Measurements from ENCODE around the gene OPRL1.

GRCh38 chr20:64116541-64117431 is 36.9 kb downstream of the OPRL1 start:
- TF ChIP-seq, protein P1, sequence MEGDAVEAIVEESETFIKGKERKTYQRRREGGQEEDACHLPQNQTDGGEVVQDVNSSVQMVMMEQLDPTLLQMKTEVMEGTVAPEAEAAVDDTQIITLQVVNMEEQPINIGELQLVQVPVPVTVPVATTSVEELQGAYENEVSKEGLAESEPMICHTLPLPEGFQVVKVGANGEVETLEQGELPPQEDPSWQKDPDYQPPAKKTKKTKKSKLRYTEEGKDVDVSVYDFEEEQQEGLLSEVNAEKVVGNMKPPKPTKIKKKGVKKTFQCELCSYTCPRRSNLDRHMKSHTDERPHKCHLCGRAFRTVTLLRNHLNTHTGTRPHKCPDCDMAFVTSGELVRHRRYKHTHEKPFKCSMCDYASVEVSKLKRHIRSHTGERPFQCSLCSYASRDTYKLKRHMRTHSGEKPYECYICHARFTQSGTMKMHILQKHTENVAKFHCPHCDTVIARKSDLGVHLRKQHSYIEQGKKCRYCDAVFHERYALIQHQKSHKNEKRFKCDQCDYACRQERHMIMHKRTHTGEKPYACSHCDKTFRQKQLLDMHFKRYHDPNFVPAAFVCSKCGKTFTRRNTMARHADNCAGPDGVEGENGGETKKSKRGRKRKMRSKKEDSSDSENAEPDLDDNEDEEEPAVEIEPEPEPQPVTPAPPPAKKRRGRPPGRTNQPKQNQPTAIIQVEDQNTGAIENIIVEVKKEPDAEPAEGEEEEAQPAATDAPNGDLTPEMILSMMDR (IDR thresholded peaks at IDR 0.05; ENCODE audit: insufficient read depth, low read length, poor library complexity, severe bottlenecking), result no peak
- no peak for TF ChIP-seq EZH2phosphoT487 (conservative IDR thresholded peaks at IDR 0.05; ENCODE audit: low read length)
